Activated CD4-positive, alpha-beta T cell treated with anti-CD3 and anti-CD28 coated beads, Interleukin-2, amount 10 ng/mL, durations not matched to agents 24 days and 14 days (primary cell): Measurements from ENCODE around the gene LONP1. TPM values are rescaled to one million over a fixed set of nuclear protein-coding genes. Genes with fewer than 3 reads are reported as not detected.
"Not testable (repeated sequence)": the region's sequence is repeated elsewhere in the genome, so short reads cannot be mapped to it uniquely, and the experiment has no call there.

Experiments used
- DNase-seq: peaks from one replicate; pipeline ENCODE4 v3.0.0; 2022
- H3K27ac Mint-ChIP-seq: one replicate; pipeline ENCODE4 v1.8.0; 2022; ENCODE audit warnings: mild to moderate bottlenecking, mixed read lengths
- H3K27me3 Mint-ChIP-seq: one replicate; pipeline ENCODE4 v1.8.0; 2022; ENCODE audit warnings: mixed read lengths
- H3K36me3 Mint-ChIP-seq: one replicate; pipeline ENCODE4 v1.8.0; 2022; ENCODE audit warnings: low read depth, mild to moderate bottlenecking, mixed read lengths
- H3K4me1 Mint-ChIP-seq: one replicate; pipeline ENCODE4 v1.8.0; 2021; ENCODE audit warnings: mixed read lengths
- H3K4me3 Mint-ChIP-seq: one replicate; pipeline ENCODE4 v1.8.0; 2022; ENCODE audit warnings: mild to moderate bottlenecking, moderate library complexity, mixed read lengths
- H3K9me3 Mint-ChIP-seq: one replicate; pipeline ENCODE4 v1.8.0; 2021; ENCODE audit warnings: mixed read lengths
- intact Hi-C: fragments of 100-400 bp; cut with micrococcal nuclease; formaldehyde crosslinking; loops from one replicate; pipeline ENCODE4 v1.15.1; 2023
- total RNA-seq: library from RNA; stranded (reverse); gene quantifications from 2 replicates; pipeline ENCODE4 v1.2.3, GENCODE V29; 2022

The LONP1 gene
- total RNA-seq = 220 and 240 TPM in 2 replicates

- Mint-ChIP-seq H3K27ac (peak within 1 kb of the TSS; percentile 97), H3K4me1 (peaks cover 25% of the 10 kb centered on the region), H3K36me3 (peaks cover 25% of the 10 kb centered on the region), H3K4me3 (peak within 1 kb of the TSS; percentile 97), H3K9me3 (no peaks in the 10 kb centered on the region), H3K27me3 (no peaks in the 10 kb centered on the region)
- DNase-seq = peak; percentile 99
- intact Hi-C loops = loop anchor here (1.0 to 10.0 kb wide), 5 partner anchors 30 to 185 kb away; partner anchors contain the start of genes MICOS13, NDUFA11, RPL36 and SAFB
These were observed at the start of gene LONP1, which contains the start of gene CATSPERD for GRCh38 chr19:5719961-5720790. Gene LONP1 (minus strand): TSS chr19:5720146. CDS start chr19:5720132, 14 bp downstream. Gene CATSPERD (plus strand): TSS chr19:5720637. CDS start chr19:5720738, 101 bp downstream.

GRCh38 chr19:5767949-5768348 lies 48.0 kb upstream of the LONP1 start:
- Mint-ChIP-seq H3K27me3 (no peaks in the 10 kb centered on the region), H3K27ac (no peak overlapping the region), H3K4me3 (no peak overlapping the region), H3K9me3 (no peaks in the 10 kb centered on the region), H3K36me3 (no peaks in the 10 kb centered on the region), H3K4me1 (no peaks in the 10 kb centered on the region)
- intact Hi-C loops = no loop called here
- DNase-seq = no peak

GRCh38 chr19:5765220-5765619 lies 45.3 kb upstream of the LONP1 start:
- Mint-ChIP-seq H3K27ac (no peak overlapping the region), H3K4me3 (no peak overlapping the region), H3K27me3 (no peaks in the 10 kb centered on the region), H3K4me1 (no peaks in the 10 kb centered on the region), H3K9me3 (peaks cover 7% of the 10 kb centered on the region), H3K36me3 (no peaks in the 10 kb centered on the region)
- intact Hi-C loops = no loop called here
- DNase-seq = no peak

GRCh38 chr19:5762608-5763217 lies 42.8 kb upstream of the LONP1 start:
- Mint-ChIP-seq H3K4me3 (no peak overlapping the region), H3K36me3 (no peaks in the 10 kb centered on the region), H3K4me1 (no peaks in the 10 kb centered on the region), H3K27me3 (no peaks in the 10 kb centered on the region), H3K9me3 (peaks cover 7% of the 10 kb centered on the region), H3K27ac (no peak overlapping the region)
- intact Hi-C loops = no loop called here
- no peak for DNase-seq

GRCh38 chr19:5753743-5754142 lies 33.8 kb upstream of the LONP1 start:
- H3K27ac Mint-ChIP-seq = no peak overlapping the region
- DNase-seq = no peak
- no peaks in the 10 kb centered on the region for H3K4me1 Mint-ChIP-seq
- H3K9me3 Mint-ChIP-seq = no peaks in the 10 kb centered on the region
- no peaks in the 10 kb centered on the region for H3K36me3 Mint-ChIP-seq
- intact Hi-C loops = no loop called here
- no peaks in the 10 kb centered on the region for H3K27me3 Mint-ChIP-seq
- H3K4me3 Mint-ChIP-seq = no peak overlapping the region

- no peak for DNase-seq
- no peaks in the 10 kb centered on the region for H3K36me3 Mint-ChIP-seq
- H3K27me3 Mint-ChIP-seq = no peaks in the 10 kb centered on the region
- H3K4me1 Mint-ChIP-seq = no peaks in the 10 kb centered on the region
- H3K27ac Mint-ChIP-seq = no peak overlapping the region
- H3K9me3 Mint-ChIP-seq = no peaks in the 10 kb centered on the region
- H3K4me3 Mint-ChIP-seq = no peak overlapping the region
- intact Hi-C loops = no loop called here
These were observed 31.8 kb upstream of the LONP1 start for GRCh38 chr19:5751709-5752108.

GRCh38 chr19:5749505-5749904 lies 29.6 kb upstream of the LONP1 start:
- Mint-ChIP-seq H3K4me1 (no peaks in the 10 kb centered on the region), H3K4me3 (no peak overlapping the region), H3K9me3 (no peaks in the 10 kb centered on the region), H3K27ac (no peak overlapping the region), H3K36me3 (no peaks in the 10 kb centered on the region), H3K27me3 (no peaks in the 10 kb centered on the region)
- intact Hi-C loops = no loop called here
- no peak for DNase-seq

- H3K9me3 Mint-ChIP-seq, H3K27me3 Mint-ChIP-seq, H3K36me3 Mint-ChIP-seq, H3K4me3 Mint-ChIP-seq, DNase-seq, intact Hi-C loops, H3K27ac Mint-ChIP-seq, H3K4me1 Mint-ChIP-seq: not testable (repeated sequence)
These were observed 29.0 kb upstream of the LONP1 start for GRCh38 chr19:5748920-5749319.

- H3K36me3 Mint-ChIP-seq, intact Hi-C loops, H3K4me3 Mint-ChIP-seq: not testable (repeated sequence)
These were observed 25.1 kb upstream of the LONP1 start for GRCh38 chr19:5744999-5745398.

GRCh38 chr19:5743630-5744029 lies 23.7 kb upstream of the LONP1 start:
- Mint-ChIP-seq H3K27me3 (peaks cover 2% of the 10 kb centered on the region), H3K9me3 (no peaks in the 10 kb centered on the region), H3K36me3 (no peaks in the 10 kb centered on the region), H3K4me3 (no peak overlapping the region), H3K27ac (no peak overlapping the region), H3K4me1 (no peaks in the 10 kb centered on the region)
- DNase-seq = no peak
- intact Hi-C loops = no loop called here

More at GRCh38 chr19:5744999-5745398, 25.1 kb upstream of the LONP1 start:
- not testable (repeated sequence) for H3K27me3 Mint-ChIP-seq, DNase-seq, H3K4me1 Mint-ChIP-seq, H3K9me3 Mint-ChIP-seq, H3K27ac Mint-ChIP-seq

- Mint-ChIP-seq H3K4me1 (no peaks in the 10 kb centered on the region), H3K9me3 (no peaks in the 10 kb centered on the region), H3K27ac (no peak overlapping the region), H3K36me3 (no peaks in the 10 kb centered on the region), H3K4me3 (no peak overlapping the region), H3K27me3 (peaks cover 2% of the 10 kb centered on the region)
- intact Hi-C loops = no loop called here
- DNase-seq = no peak
These were observed 22.1 kb upstream of the LONP1 start for GRCh38 chr19:5742051-5742450.

- no peaks in the 10 kb centered on the region for H3K4me1 Mint-ChIP-seq
- DNase-seq = no peak
- H3K9me3 Mint-ChIP-seq = no peaks in the 10 kb centered on the region
- H3K27me3 Mint-ChIP-seq = no peaks in the 10 kb centered on the region
- intact Hi-C loops = no loop called here
- H3K27ac Mint-ChIP-seq = no peak overlapping the region
- no peak overlapping the region for H3K4me3 Mint-ChIP-seq
- H3K36me3 Mint-ChIP-seq = no peaks in the 10 kb centered on the region
These were observed 18.5 kb upstream of the LONP1 start for GRCh38 chr19:5738423-5738822.

GRCh38 chr19:5733172-5733571 lies 13.2 kb upstream of the LONP1 start:
- H3K4me1 Mint-ChIP-seq, DNase-seq, H3K36me3 Mint-ChIP-seq, H3K9me3 Mint-ChIP-seq, H3K27ac Mint-ChIP-seq, intact Hi-C loops, H3K27me3 Mint-ChIP-seq, H3K4me3 Mint-ChIP-seq: not testable (repeated sequence)

GRCh38 chr19:5727453-5728050 lies 7.6 kb upstream of the LONP1 start:
- Mint-ChIP-seq H3K27me3 (peaks cover 3% of the 10 kb centered on the region), H3K4me1 (no peaks in the 10 kb centered on the region), H3K36me3 (no peaks in the 10 kb centered on the region), H3K27ac (no peak overlapping the region), H3K9me3 (no peaks in the 10 kb centered on the region), H3K4me3 (no peak overlapping the region)
- DNase-seq = no peak
- intact Hi-C loops = loop anchor here (10.0 kb wide), 1 partner anchor 177 kb away; the partner anchor contains the start of genes NDUFA11 and VMAC
